GM23338 (cell line): ENCODE data around the gene MKNK2.

ENCODE experiments used
- EZH2 ChIP-seq: fragments of 200-600 bp; sonication (generic); IDR thresholded peaks from one replicate; pipeline ENCODE4 v1.8.0; 2017; ENCODE audit warnings: antibody characterized with exemption, mild to moderate bottlenecking, low read depth; ENCODE audit not compliant: unreplicated experiment
- EZH2phosphoT487 ChIP-seq: fragments of 200-600 bp; sonication (generic); IDR thresholded peaks from one replicate; pipeline ENCODE4 v1.8.1; 2018; ENCODE audit warnings: antibody characterized with exemption; ENCODE audit not compliant: unreplicated experiment
- JUNB ChIP-seq: IDR thresholded peaks from one replicate; pipeline ENCODE4 v1.6.1; 2016; ENCODE audit warnings: antibody characterized with exemption; ENCODE audit not compliant: unreplicated experiment
- NANOG ChIP-seq: IDR thresholded peaks from 2 replicates; pipeline ENCODE4 v1.6.1; 2016; ENCODE audit warnings: antibody characterized with exemption, borderline replicate concordance
- POLR2AphosphoS5 ChIP-seq: IDR thresholded peaks from 2 replicates; pipeline ENCODE4 v1.6.1; 2016; ENCODE audit warnings: antibody characterized with exemption, low read depth
- REST ChIP-seq: IDR thresholded peaks from one replicate; pipeline ENCODE4 v1.6.1; 2018; ENCODE audit warnings: antibody characterized with exemption; ENCODE audit not compliant: unreplicated experiment
- ZNF462 ChIP-seq: fragments of 250-450 bp; sonication (Bioruptor Pico); IDR thresholded peaks from 2 replicates; pipeline ENCODE4 v1.5.0; 2020; ENCODE audit warnings: mild to moderate bottlenecking, moderate library complexity
- TF ChIP-seq, protein P1 (sequence below), 2 experiments: fragments of 200-600 bp in 1 of 2; sonication (generic) in 1 of 2; conservative IDR thresholded peaks; 2 replicates each; pipeline versions ENCODE4 v1.5.1 to v1.6.1; 2016 to 2017; ENCODE audit warnings: antibody characterized with exemption in 2 of 2, low read depth in 2 of 2, mild to moderate bottlenecking in 2 of 2, moderate library complexity in 1 of 2
- TF ChIP-seq, protein P2 (sequence below): IDR thresholded peaks from 2 replicates; pipeline ENCODE4 v1.6.1; 2016; ENCODE audit warnings: antibody characterized with exemption

- TF ChIP-seq, protein P1, sequence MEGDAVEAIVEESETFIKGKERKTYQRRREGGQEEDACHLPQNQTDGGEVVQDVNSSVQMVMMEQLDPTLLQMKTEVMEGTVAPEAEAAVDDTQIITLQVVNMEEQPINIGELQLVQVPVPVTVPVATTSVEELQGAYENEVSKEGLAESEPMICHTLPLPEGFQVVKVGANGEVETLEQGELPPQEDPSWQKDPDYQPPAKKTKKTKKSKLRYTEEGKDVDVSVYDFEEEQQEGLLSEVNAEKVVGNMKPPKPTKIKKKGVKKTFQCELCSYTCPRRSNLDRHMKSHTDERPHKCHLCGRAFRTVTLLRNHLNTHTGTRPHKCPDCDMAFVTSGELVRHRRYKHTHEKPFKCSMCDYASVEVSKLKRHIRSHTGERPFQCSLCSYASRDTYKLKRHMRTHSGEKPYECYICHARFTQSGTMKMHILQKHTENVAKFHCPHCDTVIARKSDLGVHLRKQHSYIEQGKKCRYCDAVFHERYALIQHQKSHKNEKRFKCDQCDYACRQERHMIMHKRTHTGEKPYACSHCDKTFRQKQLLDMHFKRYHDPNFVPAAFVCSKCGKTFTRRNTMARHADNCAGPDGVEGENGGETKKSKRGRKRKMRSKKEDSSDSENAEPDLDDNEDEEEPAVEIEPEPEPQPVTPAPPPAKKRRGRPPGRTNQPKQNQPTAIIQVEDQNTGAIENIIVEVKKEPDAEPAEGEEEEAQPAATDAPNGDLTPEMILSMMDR (conservative IDR thresholded peaks at IDR 0.05; ENCODE audit: low read depth in 2 of 2), result no peak
- TF ChIP-seq EZH2 (no peak), POLR2AphosphoS5 (no peak), REST (no peak), NANOG (no peak), EZH2phosphoT487 (no peak), ZNF462 (CRISPR knock-in tag) (no peak), JUNB (no peak)
- TF ChIP-seq, protein P2, sequence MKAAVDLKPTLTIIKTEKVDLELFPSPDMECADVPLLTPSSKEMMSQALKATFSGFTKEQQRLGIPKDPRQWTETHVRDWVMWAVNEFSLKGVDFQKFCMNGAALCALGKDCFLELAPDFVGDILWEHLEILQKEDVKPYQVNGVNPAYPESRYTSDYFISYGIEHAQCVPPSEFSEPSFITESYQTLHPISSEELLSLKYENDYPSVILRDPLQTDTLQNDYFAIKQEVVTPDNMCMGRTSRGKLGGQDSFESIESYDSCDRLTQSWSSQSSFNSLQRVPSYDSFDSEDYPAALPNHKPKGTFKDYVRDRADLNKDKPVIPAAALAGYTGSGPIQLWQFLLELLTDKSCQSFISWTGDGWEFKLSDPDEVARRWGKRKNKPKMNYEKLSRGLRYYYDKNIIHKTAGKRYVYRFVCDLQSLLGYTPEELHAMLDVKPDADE, result no peak
Observed at GRCh38 chr19:1999856-2000515, 51.1 kb downstream of the MKNK2 start.
